ENCODE measurements around the gene NSD2.
A peak's percentile ranks its signal among the peaks of the same experiment; 100 is the strongest.
"Not testable (repeated sequence)": the region's sequence is repeated elsewhere in the genome, so short reads cannot be mapped to it uniquely, and the experiment has no call there.

NSD2 gene

DNA sequence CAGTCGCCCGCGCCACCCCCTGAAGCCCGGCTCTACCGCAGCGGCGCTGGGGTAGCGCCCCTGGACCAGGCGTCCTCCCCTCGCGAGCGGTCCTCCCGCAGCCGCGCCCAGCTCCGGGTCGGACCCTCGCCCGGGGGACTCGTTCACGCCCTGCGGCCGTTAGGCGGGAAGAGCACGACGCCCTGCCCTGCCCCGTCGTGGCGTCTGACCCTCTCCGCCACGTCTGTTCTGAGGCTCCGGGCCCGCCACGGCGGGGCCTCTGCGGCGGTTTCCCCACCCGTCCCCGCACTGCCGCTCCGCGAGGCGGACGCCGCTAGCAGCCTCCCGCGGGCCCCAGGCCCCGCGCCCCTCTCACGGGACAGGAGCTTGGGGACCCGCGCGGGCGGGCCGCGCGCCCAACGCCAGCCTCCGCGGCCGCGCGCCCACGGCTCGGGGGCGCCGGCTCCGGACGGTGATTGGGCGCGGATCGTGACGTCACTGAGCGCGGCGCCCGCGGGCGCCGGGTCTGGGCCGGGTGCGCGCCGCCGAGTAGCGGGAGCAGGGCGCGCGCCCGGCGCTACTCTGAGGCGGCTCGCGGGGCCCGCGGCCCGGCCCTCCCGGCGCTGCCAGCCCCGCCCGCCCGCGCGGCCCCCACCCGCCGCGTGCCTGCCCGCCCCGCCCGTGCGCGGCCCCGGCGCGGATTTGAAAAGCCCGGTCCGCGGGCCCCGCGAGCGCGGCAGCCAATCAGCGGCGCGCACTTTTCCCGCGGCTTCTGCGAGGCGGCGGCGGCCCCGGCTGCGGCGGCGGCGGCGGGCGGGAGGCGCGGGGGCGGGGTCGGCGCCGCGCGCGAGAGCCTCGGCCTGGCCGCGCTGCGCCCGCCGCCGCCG is at the start of gene NSD2:
NSD2 (plus strand) TSS at position 816 of the 866 bp plus-strand sequence. CDS start 29,262 bp downstream, outside the sequence.
- DNase-seq = peak; percentile 85

DNA sequence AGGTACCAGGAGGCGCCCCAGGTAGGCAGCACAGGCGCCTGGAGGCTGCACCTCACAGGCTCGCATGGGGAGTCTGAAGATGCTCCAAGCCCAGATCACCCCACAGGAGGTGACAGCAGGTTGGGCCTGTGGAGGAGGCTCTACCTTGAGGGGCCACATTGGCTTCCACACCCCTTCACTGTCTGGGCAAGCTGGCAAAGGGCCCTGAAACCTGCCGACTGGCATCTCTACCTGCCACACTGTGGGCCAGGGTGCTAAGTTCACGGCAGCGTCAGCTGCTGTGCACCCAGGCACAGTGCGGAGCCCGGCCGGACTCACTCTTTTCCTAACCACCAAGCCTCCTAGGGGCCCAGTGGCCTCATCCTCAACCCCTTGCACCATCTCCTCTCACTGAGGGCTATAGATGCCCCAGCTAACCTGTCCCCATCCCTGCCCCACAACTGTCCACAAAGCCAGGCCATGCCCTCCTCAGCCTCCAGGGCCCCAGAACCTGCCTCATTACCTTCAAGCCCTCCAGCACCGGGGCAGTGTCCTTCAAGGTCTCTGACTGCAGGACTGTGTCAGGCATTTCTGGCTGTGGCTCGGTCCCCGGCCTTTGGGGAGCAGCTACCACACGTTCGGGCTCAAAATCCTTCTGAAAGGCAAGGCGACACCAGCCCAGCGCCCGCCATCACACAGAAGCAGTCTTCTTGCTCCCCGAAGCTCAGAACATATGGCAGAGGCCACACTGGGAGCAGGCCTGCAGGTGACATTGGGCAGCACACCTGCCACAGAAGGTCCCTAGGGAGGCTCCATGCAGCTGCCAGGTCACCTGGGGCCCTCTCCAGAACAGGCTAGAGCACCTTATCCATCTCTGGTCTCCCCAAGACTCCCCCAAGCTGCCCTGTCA is 49.3 kb upstream of the NSD2 start:
- DNase-seq = no peak

DNA sequence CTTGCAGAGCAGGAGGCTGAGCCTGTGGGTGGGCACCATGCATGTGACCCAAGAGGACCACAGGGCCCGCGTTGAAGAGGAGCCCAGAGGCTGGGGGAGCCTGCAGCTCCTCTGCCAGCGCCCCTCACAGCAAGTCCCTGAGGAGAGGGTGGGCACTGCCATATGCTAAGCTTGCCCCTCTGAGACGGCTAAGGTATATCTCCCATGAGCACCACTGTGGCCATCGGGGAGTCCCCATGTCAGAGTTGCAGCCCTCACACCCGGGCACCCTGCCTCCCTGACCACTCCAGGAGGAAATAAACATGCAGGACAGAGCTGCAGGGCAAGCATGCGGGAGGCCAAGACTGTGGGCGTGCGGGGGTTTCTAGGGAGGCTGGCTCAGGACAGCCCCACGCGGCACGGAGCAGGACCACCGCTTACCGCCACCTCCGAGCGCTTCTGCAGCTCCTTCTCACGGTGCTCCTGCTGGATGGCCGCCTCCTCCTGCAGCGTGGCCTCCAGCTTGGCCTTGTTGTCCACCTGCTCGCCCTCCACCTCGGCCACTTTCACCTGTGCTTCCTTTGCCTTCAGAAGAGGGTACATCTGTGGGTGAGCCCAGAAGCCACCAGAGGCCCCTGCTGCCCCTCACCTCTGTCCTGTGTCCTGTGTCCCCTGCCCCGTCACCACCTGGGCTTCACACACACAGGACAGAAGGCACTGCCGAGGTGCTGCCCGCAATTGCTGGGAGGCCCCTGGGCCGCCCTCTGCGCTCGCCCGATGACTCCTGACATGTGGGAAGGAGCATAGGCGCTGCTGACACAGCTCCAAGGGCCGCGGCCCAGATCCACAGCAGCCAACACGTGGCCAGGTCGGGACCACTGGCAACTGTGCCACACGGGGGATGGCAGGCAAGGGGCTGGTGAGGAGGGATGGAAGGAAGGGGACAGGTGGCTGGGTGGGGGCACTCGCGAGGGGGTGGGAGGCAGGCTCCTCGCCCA is 48.3 kb upstream of the NSD2 start:
- no peak for DNase-seq

DNA sequence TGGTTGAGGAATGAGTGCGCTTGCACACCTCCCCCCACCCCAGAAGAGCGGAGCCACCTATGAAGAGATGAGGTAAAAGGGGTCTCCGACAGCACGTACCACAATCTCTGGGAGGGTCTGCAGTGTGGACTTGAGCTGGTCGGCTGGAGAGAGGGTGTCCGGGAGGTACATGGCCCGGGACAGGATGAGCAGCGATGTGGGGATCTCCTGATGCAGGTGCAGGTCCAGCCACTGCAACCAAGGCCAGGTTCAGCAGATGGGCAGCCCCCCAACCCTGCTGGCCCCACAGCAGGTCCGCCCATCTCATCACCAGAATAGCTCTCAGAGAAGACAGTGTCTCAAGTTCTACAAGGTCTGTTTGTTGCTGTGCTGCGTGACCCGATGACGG is 47.7 kb upstream of the NSD2 start:
- DNase-seq = no peak

DNA sequence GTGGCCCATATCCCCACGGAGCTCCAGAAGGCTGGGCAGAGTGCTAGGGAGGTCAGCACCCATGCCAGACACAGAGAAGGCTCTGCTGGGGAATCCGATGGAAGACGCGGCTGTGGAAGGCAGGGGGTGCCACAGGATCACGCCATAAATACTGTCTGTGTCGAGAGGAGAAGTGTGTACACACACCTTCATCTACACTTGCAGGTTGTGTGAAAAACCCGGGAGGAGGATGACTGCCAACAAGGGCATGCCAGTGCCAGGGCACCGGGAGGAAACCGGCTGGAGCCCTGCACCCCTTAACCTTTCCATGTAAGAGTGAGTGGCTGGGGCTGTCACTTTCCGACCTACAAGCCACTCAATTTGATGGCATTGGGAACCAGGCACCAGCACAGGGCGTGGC is 46.4 kb upstream of the NSD2 start:
- no peak for DNase-seq

DNA sequence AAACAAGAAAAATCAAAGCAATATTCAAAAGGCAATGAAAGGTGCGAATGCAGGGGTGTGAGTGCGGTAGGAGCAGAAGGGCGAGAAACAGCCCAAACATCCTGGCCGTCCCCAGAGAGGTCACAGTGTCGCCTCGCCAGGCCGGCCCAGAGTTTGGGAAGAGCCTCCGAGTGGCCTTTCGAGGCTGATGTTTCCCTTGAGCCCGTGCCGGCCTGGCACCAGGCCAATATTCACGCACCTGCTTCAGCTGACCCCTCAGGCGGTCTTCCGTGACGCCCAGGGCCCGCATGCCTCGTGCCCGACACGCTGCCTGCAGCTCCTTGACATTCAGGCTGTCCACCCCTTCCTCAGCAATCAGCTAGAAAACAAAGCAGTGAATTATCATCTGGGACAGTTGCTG is 45.9 kb upstream of the NSD2 start:
- no peak for DNase-seq

DNA sequence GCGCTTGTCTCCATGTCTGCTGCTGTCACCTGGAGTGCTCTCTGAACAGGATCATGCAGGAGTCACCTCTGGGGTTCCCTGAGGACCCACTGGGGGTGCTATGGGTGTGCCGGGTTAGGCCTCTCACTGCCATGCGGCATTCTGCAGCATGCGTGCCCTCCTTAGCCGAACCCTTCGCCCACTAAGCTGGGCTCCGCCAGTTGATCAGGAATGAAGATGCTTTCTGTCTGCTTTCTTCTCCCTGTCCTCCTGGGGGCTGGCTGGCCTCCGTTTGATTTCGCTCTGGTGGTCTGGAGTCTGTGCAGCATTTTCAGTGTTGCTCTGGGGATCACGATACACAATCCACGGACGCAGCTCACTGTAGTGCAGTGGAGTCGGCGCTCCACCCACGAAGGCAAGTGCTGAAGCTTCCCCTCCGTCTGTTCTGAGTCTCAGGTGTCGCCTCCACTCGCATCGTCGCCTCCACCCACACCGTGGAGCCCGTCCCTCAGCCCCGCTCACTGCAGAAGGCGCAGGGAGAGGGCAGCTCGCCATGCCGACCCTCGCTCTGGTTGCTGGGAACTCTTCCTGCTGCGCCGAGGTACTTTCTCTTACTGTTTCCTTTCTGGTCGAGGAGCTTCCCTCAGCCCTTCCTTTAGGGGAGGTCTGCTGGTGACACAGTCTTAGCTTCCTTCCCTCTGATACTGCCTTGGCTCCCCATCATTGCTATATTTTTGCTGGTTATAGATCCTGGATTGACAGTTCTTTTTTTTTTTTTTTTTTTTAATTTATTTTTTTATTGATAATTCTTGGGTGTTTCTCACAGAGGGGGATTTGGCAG is 44.5 kb upstream of the NSD2 start:
- DNase-seq = no peak

DNA sequence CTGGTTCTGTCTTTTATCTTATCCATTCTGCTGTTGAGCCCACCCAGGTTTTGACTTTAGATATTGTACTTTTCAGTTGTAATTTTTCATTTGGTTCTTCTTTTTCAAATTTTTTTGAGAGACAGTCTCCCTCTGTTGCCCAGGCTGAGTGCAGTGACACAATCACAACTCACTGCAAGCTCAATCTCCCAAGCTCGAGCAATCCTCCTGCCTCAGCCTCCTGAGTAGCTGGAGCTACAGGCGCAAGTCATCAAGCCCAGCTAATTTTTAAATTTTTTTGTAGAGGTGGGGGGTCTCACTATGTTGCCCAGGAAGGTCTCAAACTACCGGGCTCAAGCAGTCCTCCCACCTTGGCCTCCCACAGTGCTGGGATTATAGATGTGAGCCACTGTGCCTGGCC is 41.0 kb upstream of the NSD2 start:
- no peak for DNase-seq

DNA sequence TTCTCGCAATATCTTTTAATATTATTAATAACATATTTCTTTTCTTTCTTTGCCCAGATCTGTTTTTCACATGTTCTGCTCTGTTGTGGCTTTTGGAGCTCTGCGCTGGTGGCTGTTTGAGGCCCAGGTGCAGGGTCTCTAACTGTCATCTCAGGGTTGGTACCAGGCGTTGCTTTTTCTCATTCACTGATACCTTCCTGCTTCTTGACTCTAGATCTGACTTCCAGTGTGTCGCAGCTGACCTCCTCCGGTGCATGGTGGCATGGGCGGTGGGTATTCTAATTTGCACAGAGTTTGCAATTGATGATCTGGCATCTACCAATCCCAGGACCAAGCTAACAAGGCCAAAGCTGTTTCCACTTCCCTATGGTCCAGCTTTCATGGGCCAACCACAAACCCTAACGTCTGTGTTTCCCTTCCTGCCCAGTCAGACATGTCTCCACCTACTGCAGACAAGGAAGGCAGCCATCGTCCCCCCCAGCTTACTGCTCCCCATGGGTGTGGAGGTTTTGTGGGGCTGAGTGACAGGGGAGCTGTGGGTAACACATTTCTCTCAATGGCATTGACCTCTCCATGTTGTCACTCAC is 40.5 kb upstream of the NSD2 start:
- no peak for DNase-seq

DNA sequence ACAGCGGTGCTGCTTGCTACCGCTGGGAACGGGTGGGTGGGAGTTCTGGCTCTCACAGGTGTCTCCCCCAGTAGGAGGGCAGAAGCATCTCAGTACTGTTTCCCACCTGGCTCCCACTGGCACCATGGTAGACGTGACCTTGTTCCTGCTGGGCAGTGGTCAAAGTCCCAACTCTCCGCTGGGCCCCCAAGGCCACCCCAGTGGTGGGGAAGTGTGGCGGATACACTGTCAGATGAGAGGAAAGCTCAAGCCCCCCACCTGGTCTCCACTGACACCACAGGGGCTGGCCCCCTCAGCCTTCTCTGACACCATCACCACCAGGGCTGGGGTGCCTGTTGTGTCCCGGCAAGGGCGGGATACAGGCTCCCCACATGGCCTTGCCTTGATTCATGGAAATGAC is 39.9 kb upstream of the NSD2 start:
- DNase-seq = no peak

DNA sequence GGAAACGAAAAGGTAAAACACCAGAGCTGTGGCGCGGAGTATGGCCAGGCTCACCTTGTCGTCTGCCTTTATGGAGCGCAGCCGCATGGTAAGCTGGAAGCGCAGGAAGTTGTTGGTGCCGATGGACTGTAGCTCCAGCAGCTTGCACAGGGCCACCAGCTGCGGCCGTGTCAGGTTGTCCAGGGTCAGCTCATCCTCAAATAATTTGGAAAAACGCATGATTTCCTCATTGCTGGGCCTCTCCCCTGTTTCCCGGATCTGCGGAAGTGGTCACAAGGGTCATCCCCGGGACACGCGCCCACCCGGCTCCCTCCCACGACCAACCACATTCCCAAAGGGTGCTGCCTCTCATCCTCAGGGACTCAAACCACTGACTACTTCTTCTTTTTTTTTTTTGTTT is 38.5 kb upstream of the NSD2 start:
- no peak for DNase-seq

DNA sequence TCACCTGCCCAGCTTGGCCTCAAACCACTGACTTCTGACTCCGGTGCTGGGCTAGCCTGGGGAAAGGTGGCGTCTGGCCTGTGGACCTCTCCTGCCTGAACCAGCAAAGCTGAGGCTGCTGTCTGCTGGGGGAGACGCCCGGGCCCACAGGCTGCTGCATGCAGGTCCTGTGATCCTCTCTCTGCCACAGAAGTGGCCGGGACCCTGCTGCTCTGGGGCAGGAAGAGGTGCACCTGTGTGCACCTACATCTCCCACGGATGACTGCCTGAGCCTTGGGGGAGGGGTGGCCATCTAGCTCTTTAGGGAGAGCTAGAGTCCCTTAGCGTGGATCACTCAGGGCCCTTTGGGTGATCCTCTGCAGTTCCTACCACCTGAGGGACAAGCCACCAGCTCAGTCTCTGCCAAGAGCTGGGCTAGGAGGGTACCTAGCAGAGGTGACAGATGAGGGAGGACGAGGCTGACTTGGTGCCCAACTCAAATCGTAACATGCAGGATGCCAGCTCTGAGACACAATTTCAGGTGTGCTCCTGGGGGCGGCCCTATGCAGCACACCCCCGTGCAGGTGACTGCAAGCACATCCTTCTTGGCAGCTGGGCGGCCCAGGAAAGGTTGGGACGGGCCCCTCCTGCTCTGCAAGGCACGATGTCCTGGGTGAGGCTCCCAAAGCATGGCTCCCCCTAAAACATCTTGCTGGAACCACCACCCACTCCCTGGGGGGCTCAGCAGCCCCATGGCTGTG is 37.7 kb upstream of the NSD2 start:
- no peak for DNase-seq

DNA sequence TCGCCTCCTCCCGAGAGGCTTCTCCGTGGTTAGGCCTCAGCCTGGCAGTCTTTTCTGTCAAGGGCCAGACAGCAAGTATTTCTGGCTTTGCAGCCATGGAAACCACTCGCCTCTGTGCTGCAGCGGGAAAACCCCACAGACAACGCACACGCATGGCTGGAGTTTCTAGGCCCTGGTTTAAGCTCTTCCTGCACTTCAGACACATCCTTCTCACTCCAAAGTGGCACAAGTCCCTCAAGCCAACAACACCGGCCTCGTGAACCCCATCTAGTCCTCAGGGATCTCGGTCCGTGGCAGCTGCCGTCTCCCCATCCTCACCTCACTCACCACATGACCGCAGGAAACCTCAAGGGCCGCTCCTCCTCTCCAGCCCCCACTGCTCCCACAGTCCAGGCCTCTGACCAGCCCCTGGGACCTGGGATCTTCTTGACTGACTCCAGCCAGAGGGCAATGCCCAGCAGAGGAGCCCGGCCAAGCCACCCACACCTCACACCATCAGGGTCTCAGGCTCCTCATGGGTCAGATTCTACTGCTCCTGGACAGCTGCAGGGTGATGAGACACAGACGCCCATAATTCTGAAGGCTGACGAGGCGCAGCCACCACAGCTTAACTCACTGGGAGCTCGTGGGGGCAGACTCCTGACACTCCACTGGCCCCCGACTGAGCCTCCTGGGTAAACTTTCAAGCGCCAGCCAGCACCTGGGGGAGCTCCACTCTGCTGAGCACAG is 37.0 kb upstream of the NSD2 start:
- DNase-seq = no peak

DNA sequence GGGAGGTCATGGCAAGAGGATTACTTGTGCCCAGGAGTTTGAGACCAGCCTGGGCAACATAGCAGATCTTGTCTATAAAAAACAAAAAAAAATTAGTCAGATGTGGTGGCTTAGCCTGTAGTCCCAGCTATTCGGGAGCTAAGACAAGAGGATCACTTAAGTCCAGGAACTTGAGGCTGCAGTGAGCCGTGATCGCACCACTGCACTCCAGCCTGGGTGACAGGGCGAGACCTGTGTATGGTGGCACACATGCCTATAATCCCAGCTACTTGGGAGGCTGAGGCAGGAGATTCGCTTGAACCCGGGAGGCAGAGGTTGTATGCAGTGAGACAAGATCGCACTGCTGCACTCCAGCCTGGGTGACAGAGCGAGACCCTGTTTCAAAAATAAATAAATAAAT is 35.4 kb upstream of the NSD2 start:
- DNase-seq = not testable (repeated sequence)

DNA sequence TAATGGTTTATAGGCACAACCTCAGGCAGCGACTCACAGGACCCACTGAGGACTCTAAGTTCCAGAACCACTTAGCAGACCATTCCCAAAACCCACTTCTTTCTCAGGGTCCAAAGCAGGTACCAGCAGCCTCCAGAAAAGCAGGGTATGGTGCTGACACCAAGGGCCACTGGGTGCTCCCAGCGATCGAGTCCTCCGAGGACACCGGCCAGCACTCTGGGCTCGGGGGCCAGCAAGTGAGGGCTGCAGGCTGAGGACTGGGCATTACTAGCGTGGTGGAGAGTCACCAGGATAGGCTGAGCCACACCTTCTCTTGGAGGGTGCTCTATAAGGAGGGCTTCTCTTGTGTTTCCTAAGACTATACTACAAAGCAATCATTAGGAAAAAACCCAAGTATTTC is 34.5 kb upstream of the NSD2 start:
- DNase-seq = no peak

DNA sequence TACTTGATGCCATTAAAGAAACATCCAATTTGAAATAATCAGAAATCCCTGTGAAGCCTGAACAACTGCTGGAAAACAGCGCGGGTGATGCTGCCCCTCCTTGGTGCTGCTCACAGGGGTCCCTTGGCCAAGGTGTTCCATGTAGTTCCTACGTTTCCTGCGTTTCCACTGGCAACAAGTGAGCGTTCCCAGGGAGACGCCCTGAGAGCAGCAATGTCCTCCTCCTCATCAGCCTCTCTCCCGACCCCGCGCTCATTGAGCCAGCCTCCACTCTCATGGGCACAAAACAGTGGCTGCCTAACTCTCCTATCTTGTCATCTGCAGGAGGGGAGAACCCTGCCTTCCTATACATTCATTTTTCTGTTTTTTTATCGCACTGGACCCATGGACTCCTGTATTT is 34.1 kb upstream of the NSD2 start:
- DNase-seq = no peak

DNA sequence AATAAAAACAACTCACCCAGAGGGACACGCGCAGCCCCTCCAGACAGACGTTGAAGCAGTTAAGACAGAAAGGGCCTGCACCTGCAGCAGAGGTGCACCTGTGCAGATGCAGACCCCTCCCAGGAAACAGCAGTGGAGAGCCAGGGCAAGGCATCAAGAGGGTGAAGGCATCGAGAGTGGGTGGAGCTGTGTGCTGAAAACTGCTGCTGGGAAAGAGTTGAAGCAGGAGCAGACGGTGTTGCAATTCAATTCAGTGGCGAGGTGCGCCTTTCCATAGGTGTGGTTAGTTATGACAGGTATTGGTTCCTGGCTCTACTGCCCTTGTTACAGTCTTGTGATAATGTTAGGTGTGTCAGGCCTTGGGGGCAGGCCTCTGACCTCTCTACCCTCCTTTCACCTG is 31.9 kb upstream of the NSD2 start:
- no peak for DNase-seq

DNA sequence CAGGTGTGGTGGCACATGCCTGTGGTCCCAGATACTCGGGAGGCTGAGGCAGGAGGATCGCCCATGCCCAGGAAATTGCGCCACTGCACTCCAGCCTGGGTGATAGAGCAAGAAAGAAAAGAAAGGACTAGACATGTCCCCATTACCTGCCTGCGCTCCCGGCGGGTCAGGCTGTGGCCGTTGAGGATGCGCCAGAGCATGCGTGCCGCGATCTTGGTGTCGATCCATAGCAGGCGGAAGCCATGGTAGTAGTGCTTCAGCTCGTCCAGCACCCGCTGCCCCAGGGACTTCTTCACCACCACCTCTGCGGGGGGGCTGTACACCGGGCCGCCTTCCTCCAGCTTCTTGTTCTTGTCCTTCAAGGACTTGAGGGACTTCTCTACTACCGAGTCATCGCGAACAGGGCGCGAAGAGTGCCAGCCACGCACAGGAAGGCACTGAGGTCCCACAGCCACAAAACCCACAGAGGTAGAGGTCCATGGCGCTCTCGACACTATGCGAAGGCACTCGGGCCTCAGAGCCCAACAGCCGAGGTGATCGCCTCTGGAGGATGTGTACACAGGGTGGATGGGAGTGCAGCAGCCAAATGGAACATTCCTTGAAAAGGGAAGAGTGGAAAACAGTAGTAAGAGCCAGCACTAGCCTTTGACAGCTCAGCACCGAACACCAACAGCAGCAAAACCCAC is 29.8 kb upstream of the NSD2 start:
- no peak for DNase-seq

DNA sequence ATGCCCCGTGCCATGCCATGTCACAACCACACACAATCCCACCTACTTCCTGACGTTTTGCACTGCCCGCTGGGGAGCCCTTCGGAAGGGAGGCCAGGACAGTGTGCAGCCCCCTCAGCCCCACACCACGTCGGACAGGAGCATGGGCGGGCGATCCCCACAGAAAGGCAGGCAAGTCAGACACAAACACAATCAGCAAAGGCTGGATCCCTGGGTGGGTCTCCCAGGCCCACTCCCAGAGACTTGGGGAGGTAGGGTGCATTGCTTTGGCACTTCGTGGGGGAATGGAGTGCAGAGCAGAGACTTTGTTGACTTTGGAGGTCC is 29.3 kb upstream of the NSD2 start:
- no peak for DNase-seq

Measured in activated CD4-positive, CD25-positive, alpha-beta regulatory T cell treated with anti-CD3 and anti-CD28 coated beads, Interleukin-2, amount 50 U/mL, for 72 hours (primary cell).